Tibial nerve (tissue), 4 donors: ENCODE data around the gene CCDC200. TPM values are rescaled to one million over a fixed set of nuclear protein-coding genes. Genes with fewer than 3 reads are reported as not detected.
A peak's percentile ranks its signal among the peaks of the same experiment; 100 is the strongest.
"Not testable (repeated sequence)": the region's sequence is repeated elsewhere in the genome, so short reads cannot be mapped to it uniquely, and the experiment has no call there.

Experiments used
- DNase-seq, 2 donors: peaks; one replicate each; pipeline ENCODE4 v3.0.0-alpha.2; 2019; ENCODE audit warnings: low spot score in 2 of 2
- H3K27ac ChIP-seq, 4 donors: fragments of 200-600 bp; sonication (generic) in 3 of 4; one replicate each; pipeline ENCODE4 v1.5.1; 2017 to 2019; ENCODE audit warnings: mild to moderate bottlenecking in 1 of 4
- H3K27me3 ChIP-seq, 2 donors: fragments of 200-600 bp; sonication (generic) in 1 of 2; one replicate each; pipeline versions ENCODE4 v1.5.1 to v1.6.0; 2017 to 2019
- H3K36me3 ChIP-seq, 3 donors: fragments of 200-600 bp; sonication (generic); one replicate each; pipeline ENCODE4 v1.5.1; 2018 to 2019
- H3K4me1 ChIP-seq, 4 donors: fragments of 200-600 bp; sonication (generic) in 3 of 4; one replicate each; pipeline ENCODE4 v1.5.1; 2017 to 2019
- H3K4me3 ChIP-seq, 4 donors: fragments of 200-600 bp; sonication (generic) in 3 of 4; one replicate each; pipeline ENCODE4 v1.5.1; 2017 to 2019; ENCODE audit warnings: mild to moderate bottlenecking in 1 of 4, moderate library complexity in 1 of 4
- H3K9me3 ChIP-seq, 4 donors: fragments of 200-600 bp; sonication (generic) in 3 of 4; one replicate each; pipeline ENCODE4 v1.5.1; 2017 to 2019
- EP300 ChIP-seq, 2 donors: sonication (generic); formaldehyde crosslinking; IDR thresholded peaks; one replicate each; pipeline ENCODE4 v1.6.1; 2017; ENCODE audit warnings: antibody characterized with exemption in 2 of 2, mild to moderate bottlenecking in 1 of 2
- POLR2A ChIP-seq, 2 donors: fragments of 450-650 bp; IDR thresholded peaks; one replicate each; pipeline ENCODE4 v1.6.1; 2017; ENCODE audit warnings: antibody characterized with exemption in 2 of 2, mild to moderate bottlenecking in 2 of 2, moderate library complexity in 2 of 2
- WGBS, 2 donors: methylation state at CpG; one replicate each; pipeline ENCODE4 v1.1.5; 2018; 5-methylcytosine and 5-hydroxymethylcytosine counted together
- total RNA-seq, 4 donors: library from RNA; depleted of rRNA; stranded (reverse); fragments of >200 nt; gene quantifications; one replicate each; pipeline ENCODE4 v1.1.0, GENCODE V29; 2016
- TF ChIP-seq, protein P1 (sequence below), 5 experiments: fragments of 200-600 bp in 3 of 5; fragments of 450-650 bp in 2 of 5; sonication (generic) in 3 of 5; IDR thresholded peaks; one replicate each; pipeline ENCODE4 v1.5.1; 2016 to 2019; ENCODE audit warnings: antibody characterized with exemption in 5 of 5, mild to moderate bottlenecking in 3 of 5, moderate library complexity in 2 of 5

Gene CCDC200
- total RNA-seq, 4 donors from 2014 or later: not detected

DNA sequence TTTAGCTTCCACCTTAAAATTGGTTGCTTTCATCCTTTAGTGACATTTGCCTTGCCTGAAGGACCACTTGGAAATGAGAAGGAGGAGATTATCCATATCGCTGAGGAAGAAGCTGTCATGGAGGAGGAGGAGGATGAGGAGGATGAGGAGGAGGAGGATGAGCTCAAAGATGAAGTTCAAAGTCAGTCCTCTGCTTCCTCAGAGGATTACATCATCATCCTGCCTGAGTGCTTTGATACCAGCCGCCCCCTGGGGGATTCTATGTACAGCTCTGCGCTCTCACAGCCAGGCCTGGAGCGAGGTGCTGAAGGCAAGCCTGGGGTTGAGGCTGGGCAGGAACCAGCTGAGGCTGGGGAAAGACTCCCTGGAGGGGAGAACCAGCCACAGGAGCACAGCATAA lies 28.3 kb downstream of the CCDC200 start:
- DNase-seq: no peak
- H3K27me3 ChIP-seq: no peaks in the 10 kb centered on the region
- no peak overlapping the region for H3K4me3 ChIP-seq
- no peak overlapping the region for H3K27ac ChIP-seq
- TF ChIP-seq EP300 (IDR thresholded peaks at IDR 0.05) (no peak), POLR2A (IDR thresholded peaks at IDR 0.05) (no peak)
- TF ChIP-seq, protein P1, sequence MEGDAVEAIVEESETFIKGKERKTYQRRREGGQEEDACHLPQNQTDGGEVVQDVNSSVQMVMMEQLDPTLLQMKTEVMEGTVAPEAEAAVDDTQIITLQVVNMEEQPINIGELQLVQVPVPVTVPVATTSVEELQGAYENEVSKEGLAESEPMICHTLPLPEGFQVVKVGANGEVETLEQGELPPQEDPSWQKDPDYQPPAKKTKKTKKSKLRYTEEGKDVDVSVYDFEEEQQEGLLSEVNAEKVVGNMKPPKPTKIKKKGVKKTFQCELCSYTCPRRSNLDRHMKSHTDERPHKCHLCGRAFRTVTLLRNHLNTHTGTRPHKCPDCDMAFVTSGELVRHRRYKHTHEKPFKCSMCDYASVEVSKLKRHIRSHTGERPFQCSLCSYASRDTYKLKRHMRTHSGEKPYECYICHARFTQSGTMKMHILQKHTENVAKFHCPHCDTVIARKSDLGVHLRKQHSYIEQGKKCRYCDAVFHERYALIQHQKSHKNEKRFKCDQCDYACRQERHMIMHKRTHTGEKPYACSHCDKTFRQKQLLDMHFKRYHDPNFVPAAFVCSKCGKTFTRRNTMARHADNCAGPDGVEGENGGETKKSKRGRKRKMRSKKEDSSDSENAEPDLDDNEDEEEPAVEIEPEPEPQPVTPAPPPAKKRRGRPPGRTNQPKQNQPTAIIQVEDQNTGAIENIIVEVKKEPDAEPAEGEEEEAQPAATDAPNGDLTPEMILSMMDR (IDR thresholded peaks at IDR 0.05): no peak
- peaks cover 16 to 100% (median 62%) of the 10 kb centered on the region in 3 donors for H3K36me3 ChIP-seq
- 87 to 88% methylated on average over 4 of the region's 4 CpGs for WGBS, 2 donors
- no peaks in the 10 kb centered on the region for H3K9me3 ChIP-seq
- H3K4me1 ChIP-seq: no peaks in the 10 kb centered on the region

DNA sequence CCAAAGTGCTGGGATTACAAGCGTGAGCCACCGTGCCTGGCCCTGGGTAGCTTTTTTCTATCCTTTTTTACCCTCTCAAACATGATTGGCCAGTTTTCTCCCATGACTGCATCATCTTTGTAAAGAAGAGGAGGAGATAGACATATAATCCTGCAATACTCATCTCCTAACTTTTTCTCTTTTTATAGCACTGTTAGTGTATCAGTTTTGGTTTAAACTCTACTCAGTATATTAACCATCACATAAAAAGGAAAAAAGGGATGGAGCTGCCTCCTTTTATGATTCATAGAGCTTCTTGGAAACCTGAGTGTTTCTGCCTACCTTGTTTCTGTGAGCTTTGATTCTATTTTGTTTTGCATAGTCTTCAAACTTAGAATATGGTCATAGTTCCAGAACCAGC lies 28.8 kb downstream of the CCDC200 start:
- DNase-seq: no peak
- no peaks in the 10 kb centered on the region for H3K4me1 ChIP-seq
- TF ChIP-seq, protein P1 (IDR thresholded peaks at IDR 0.05): no peak
- no peak for TF ChIP-seq EP300 (IDR thresholded peaks at IDR 0.05)
- no peak for TF ChIP-seq POLR2A (IDR thresholded peaks at IDR 0.05)
- peaks cover 17 to 100% (median 63%) of the 10 kb centered on the region in 3 donors for H3K36me3 ChIP-seq
- H3K27ac ChIP-seq: no peak overlapping the region
- no peaks in the 10 kb centered on the region for H3K27me3 ChIP-seq
- 88 to 90% methylated on average over 2 of the region's 2 CpGs for WGBS, 2 donors
- no peaks in the 10 kb centered on the region for H3K9me3 ChIP-seq
- H3K4me3 ChIP-seq: no peak overlapping the region

DNA sequence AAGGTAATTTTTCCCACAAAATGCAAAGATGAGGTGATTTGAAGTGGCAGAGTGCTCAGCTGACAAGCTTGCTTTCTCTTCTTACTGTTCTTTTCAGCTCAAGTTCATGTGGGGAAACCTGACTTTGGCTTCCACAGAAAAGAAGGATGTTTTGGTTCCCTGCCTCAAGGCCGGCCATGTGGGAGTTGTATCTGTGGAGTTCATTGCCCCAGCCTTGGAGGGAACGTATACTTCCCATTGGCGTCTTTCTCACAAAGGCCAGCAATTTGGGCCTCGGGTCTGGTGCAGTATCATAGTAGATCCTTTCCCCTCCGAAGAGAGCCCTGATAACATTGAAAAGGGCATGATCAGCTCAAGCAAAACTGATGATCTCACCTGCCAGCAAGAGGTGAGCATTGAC lies 35.2 kb downstream of the CCDC200 start:
- DNase-seq: no peak

DNA sequence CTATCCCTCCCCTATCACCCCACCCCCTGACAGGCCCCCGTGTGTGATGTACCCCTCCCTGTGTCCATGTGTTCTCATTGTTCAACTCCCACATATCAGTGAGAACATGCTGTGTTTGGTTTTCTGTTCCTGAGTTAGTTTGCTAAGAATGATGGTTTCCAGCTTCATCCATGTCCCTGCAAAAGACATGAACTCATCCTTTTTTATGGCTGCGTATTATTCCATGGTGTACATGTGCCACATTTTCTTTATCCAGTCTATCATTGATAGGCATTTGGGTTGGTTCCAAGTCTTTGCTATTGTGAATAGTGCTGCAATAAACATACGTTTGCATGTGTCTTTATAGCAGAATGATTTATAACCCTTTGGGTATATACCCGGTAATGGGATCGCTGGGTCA lies 41.8 kb downstream of the CCDC200 start:
- not testable (repeated sequence) for H3K4me1 ChIP-seq, H3K4me3 ChIP-seq, DNase-seq, H3K27me3 ChIP-seq, H3K9me3 ChIP-seq, H3K27ac ChIP-seq
- 84 to 88% methylated on average over 5 of the region's 5 CpGs for WGBS, 2 donors
- peaks cover 17 to 92% (median 24%) of the 10 kb centered on the region in 3 donors for H3K36me3 ChIP-seq

More for the DNA sequence above, 35.2 kb downstream of the CCDC200 start:
- Histone ChIP-seq H3K27ac (no peak overlapping the region), H3K4me3 (no peak overlapping the region), H3K9me3 (no peaks in the 10 kb centered on the region), H3K36me3 (peaks cover 35 to 100% (median 75%) of the 10 kb centered on the region in 3 donors), H3K27me3 (no peaks in the 10 kb centered on the region), H3K4me1 (no peaks in the 10 kb centered on the region)
- WGBS, 2 donors: 89 to 92% methylated on average over 5 of the region's 5 CpGs
- TF ChIP-seq, protein P1 (IDR thresholded peaks at IDR 0.05): no peak
- TF ChIP-seq POLR2A (IDR thresholded peaks at IDR 0.05) (no peak), EP300 (IDR thresholded peaks at IDR 0.05) (no peak)

DNA sequence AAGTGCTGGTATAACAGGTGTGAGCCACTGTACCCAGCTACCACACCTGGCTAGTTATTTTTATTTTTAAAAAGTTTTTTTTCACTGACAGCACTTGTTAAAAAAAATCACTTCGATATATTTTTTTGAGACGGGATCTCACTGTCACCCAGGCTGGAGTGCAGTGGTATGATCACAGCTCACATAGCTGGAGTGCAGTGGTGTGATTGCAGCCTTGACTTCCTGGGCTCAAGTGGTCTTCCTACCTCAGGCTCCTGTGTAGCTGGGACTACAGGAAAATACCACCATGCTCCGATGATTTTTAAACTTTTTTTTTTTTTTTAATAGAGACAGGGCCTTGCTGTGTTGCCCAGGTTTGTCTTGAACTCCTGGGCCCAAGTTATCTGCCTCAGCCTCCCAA lies 44.5 kb downstream of the CCDC200 start:
- no peak overlapping the region for H3K4me3 ChIP-seq
- no peak overlapping the region for H3K27ac ChIP-seq
- H3K36me3 ChIP-seq: peaks cover 0 to 92% (median 0%) of the 10 kb centered on the region in 3 donors
- peaks cover 0 to under 1% (median 0%) of the 10 kb centered on the region in 4 donors for H3K4me1 ChIP-seq
- H3K27me3 ChIP-seq: no peaks in the 10 kb centered on the region
- WGBS, 2 donors: 96 to 97% methylated on average over 3 of the region's 3 CpGs
- TF ChIP-seq, protein P1 (IDR thresholded peaks at IDR 0.05): no peak
- TF ChIP-seq POLR2A (IDR thresholded peaks at IDR 0.05): no peak
- TF ChIP-seq EP300 (IDR thresholded peaks at IDR 0.05): no peak
- DNase-seq: no peak
- H3K9me3 ChIP-seq: no peaks in the 10 kb centered on the region

DNA sequence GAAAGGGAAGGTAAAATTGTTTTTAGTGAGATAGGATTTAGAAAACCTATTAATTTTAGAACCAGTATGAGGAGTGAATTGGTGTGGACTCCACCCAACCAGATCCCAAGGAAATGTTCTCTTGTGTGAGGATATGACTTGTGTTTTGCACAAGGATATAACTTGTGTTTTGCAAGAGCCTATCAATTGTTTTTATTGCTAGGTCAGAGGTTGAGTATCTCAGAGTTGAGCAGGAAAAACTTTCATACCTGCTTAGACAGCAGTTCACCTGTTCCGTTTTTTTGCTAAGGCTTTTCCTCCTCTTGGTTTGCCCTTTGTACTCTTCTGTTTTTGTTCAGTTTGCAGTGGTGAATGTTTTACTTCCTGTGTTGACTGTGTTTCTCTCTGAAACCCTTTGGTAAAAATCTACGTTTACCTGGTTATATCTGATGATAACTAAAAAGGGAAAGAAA lies 52.3 kb downstream of the CCDC200 start:
- TF ChIP-seq POLR2A (IDR thresholded peaks at IDR 0.05): no peak
- no peak for TF ChIP-seq EP300 (IDR thresholded peaks at IDR 0.05)
- TF ChIP-seq, protein P1 (IDR thresholded peaks at IDR 0.05): no peak
- 78 to 79% methylated on average over 2 of the region's 2 CpGs for WGBS, 2 donors
- Histone ChIP-seq H3K27ac (peak overlapping the region in 3 of 4 donors; percentile 2 to 64 (median 52)), H3K9me3 (no peaks in the 10 kb centered on the region), H3K36me3 (peaks cover 0 to 44% (median 6%) of the 10 kb centered on the region in 3 donors), H3K4me3 (no peak overlapping the region), H3K27me3 (no peaks in the 10 kb centered on the region), H3K4me1 (peaks cover 0 to 70% (median 44%) of the 10 kb centered on the region in 4 donors)
- DNase-seq: no peak
